NCI-H524 (cell line): ENCODE results near the gene RAC3.

ENCODE experiments used
- DNase-seq, 2 experiments: peaks; one replicate each; lab custom pipeline; 2025; lab: John Stamatoyannopoulos, UW

RAC3 gene

GRCh38 chr17:82041144-82041814, 9.8 kb downstream of the RAC3 start:
- no peak for DNase-seq

GRCh38 chr17:82042649-82043048, 11.2 kb downstream of the RAC3 start:
- no peak for DNase-seq

GRCh38 chr17:82043507-82043906, 12.0 kb downstream of the RAC3 start:
- DNase-seq = no peak

DNA sequence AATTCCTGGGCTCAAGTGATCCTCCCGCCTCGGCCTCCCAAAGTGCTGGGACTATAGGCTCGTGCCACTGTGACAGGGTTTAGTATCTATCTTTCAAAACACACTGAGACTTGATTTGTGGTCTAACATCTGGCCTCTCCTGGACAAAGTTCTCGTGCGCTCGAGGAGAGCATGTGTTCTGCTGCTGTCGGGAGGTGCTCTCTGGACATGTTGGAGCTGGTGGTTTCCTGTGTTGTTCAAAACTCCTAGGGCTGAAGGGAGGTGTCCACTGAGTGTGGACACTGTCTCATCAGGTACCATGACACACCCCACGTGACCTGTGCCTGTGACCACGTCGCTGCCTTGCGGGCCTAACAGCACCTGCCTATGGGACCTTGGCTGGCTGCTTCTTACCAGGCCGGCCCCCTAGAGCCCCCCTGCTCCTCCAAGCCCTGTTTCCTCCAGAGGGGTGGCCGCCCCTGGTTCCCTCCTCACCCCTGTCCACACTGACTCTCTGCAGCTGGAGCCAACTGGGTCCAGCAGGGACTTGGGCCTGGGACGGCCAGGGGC, 14.5 kb downstream of the RAC3 start:
- DNase-seq = no peak

DNA sequence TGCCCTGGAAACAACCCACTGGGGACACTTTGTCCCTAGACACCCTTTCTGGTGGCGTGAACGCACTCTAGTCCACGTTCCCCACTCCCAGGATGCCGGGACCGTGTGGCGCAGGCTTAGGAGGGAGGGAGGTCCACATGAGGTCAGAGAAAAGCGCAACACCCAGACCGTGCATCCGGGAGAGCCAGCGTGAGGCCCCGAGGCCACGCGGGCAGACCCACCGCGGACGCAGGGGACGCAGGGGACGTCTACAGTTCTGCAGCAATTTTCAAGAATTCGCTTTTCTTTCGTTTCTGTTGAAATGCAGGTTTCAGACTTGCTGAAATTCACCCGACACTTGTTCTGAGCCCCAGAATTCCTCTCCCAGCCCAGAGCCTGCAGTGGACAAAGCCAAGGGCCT, 15.4 kb downstream of the RAC3 start:
- DNase-seq = no peak

GRCh38 chr17:82047379-82047778, 15.9 kb downstream of the RAC3 start:
- no peak for DNase-seq

DNA sequence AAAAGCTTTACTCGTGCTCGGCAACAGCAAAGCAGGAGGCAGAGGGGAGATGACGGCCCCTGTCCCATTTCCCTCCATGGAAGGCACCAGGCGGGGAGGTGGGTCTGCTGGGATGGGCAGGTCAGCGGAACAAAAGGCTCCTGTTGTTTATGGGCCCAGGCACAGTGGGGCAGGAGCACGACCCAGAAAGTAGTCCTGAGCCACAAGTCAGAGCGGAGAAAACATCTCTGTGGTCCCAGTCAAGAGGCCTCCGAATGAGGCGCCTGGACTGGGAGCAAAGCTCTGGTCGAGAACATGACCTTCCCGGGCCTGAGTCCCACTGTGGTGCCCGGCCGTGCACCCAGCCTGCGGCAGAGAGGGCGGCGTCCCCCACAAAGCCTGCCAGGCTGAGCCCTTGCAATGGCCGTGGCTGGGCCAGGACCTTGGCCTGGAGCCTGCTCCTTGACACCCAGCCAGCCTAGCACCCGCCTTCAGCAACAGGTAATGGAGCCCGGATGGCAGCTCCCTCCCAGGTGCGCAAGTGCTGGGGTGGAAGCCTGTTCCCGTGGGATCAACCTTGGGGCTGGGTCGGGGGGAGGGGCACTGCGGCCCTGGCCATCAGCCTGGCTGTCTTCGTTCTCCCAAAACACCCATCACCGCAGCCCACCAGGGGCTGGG, 16.6 kb downstream of the RAC3 start:
- DNase-seq = no peak

GRCh38 chr17:82048571-82048971, 17.1 kb downstream of the RAC3 start:
- DNase-seq = no peak

DNA sequence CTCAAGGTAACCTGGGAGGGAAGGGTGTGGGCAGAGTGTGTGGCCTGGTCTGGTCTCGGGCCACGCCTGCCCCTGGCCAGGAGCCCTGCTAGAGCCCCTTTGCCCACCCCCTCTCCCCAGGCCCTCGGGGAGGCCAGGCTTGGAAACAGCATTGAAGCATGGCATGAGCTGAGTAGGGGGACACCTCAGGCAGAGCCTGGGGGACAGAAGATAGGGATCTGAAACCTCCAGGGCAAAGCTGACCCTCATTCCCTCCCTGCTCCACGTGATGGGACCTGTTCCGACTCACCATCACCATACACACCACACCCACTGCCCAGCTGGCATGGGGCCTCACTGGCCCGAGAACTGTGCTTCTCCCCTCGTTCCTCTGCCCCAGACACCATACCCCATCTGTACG, 17.6 kb downstream of the RAC3 start:
- DNase-seq = no peak

GRCh38 chr17:82049521-82049971, 18.1 kb downstream of the RAC3 start:
- DNase-seq = no peak

DNA sequence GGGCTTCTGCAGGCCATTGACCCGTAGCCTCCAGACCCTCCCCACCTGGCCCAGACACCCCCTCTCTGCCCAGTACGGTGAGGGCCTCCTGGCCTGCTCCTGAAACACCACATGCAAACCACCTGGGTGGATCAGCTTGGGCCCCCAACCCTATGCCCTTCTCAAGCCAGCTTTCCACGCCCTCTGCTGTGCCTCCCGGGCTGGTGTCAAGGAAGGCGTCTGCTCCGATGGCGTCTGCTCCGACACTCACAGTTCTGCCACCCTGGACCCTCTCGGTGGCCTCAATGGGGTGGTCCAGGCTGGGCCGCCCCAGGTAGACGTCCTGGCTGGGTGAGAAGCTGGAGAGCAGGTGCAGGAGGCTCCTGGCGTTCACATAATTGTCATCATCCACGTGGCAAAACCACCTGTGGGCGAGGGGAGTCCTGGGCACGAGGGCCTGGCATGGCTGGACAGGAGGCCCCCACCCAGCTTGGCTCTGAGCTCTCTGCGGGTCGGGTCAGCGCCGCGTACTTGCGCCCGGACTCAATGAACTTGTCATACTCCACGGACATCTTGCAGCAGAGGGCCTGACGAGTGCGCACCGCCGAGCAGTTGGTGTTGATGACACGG, 18.8 kb downstream of the RAC3 start:
- no peak for DNase-seq

- DNase-seq = no peak
Observed at GRCh38 chr17:82050761-82051641, 19.5 kb downstream of the RAC3 start.

DNA sequence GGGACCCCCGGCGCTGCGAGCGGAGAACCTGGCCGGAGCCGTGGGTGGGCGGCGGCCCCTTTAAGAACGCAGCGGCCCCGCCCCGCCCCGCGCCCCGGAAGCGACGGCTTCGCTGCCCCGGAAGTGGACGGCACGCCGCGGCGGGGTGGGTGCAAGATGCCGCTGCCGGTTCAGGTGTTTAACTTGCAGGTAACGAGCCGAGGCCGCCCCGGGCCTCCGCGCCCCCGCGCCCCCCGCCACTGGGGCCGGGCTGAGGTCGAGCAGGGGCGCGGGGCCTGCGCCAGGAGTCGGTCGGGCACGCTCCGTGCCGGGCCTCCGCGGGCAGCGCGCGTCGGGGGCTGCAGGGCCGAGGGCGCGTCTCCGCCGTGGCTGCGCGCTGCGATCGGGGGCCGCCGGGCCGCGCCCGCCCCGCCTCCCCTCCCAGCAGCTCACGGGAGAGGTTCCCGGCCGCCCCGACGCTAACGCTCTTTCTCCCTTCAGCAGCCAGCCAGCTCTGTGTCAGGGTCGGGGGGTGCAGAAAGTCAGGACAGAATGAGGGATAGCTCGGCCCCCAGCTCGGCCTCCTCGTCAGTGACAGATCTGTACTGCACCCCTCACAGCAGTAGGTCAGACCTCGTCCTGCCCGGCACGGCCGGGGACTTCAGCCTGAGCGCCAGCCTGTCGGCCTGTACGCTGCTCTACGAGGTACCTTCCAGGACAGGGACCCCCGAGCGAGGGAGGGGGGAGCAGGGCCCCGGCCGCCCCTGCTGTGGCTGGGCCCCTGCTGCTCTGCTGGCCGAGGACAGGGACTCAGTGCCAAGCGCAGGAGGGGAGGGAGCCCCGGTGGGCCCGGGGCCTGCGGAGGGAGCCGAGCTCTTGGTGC, 20.5 kb downstream of the RAC3 start, which contains the start of the genes GPS1 and RFNG:
Gene GPS1, plus strand, starts transcription at position 123 of the 862 bp plus-strand sequence. Its CDS starts 34 bp downstream, at position 157.
Gene RFNG, minus strand, starts transcription at position 36 of the 862 bp plus-strand sequence. CDS start 45 bp downstream, outside the sequence.
- DNase-seq = peak; percentile 45 to 77

GRCh38 chr17:82052638-82053059, 21.2 kb downstream of the RAC3 start:
- DNase-seq = no peak

GRCh38 chr17:82053130-82053529, 21.7 kb downstream of the RAC3 start:
- DNase-seq = no peak

DNA sequence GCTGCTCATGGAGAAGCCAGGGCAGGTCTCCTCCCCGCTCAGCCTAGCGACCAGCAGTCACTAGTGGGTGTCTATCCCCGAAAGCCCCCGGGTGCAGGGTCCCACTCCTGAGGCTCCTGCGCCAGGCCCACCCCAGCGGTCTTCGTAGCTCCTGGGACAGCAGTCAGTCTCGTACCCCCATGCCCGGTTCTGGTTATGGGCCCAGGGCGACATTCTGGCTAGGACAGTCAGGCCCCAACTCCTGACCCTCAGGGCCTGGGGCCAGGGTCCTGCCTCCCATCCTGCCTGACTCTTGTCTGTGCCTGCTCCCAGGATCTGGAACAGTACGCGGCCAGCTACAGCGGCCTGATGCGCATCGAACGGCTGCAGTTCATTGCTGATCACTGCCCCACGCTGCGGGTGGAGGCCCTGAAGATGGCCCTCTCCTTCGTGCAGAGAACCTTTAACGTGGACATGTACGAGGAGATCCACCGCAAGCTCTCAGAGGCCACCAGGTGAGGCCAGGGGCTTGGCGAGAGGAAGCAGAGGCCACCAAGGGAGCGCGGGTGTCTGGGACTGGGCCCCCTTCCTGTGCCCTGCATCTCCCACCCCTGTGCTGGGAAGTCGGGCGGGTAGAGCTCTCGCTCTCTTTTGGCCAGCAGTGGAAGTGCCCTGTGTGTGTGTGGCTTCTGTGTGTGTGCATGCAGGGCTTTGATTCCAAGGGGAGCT, 22.2 kb downstream of the RAC3 start:
- no peak for DNase-seq

DNA sequence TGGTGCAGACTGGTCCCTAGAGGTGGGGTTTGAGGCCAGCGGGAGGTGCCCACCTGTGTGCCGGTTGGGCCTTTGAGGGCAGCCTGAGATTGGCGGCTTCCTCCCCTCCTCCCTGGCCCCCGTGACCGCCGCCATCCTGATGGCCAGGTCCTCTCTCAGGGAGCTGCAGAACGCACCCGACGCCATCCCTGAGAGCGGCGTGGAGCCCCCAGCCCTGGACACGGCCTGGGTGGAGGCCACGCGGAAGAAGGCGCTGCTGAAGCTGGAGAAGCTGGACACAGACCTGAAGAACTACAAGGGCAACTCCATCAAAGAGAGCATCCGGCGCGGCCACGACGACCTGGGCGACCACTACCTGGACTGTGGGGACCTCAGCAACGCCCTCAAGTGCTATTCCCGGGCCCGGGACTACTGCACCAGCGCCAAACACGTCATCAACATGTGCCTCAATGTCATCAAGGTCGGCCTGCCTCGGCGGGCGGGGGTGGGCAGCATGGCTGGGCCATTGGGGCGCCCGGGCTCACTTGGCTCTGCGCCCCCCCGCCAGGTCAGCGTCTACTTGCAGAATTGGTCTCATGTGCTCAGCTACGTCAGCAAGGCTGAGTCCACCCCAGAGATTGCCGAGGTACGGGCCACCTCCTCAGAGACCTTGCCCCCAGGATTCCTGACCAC, 23.0 kb downstream of the RAC3 start:
- no peak for DNase-seq

- no peak for DNase-seq
Observed at GRCh38 chr17:82055023-82055964, 23.8 kb downstream of the RAC3 start.
